Stimulated activated CD4-positive, alpha-beta T cell treated with anti-CD3 and anti-CD28 coated beads, TNF-alpha, amount 100 ng/mL, for 24 hours (primary cell): ENCODE measurements around the gene MBD2.
"Not testable (repeated sequence)": the region's sequence is repeated elsewhere in the genome, so short reads cannot be mapped to it uniquely, and the experiment has no call there.

Experiments used
- DNase-seq, 3 experiments: peaks; one replicate each; pipeline ENCODE4 v3.0.0-alpha.2; 2020; ENCODE audit warnings: low read depth in 3 of 3

The MBD2 gene

GRCh38 chr18:54238173-54238936, 13.9 kb upstream of the MBD2 start:
- no peak for DNase-seq

DNA sequence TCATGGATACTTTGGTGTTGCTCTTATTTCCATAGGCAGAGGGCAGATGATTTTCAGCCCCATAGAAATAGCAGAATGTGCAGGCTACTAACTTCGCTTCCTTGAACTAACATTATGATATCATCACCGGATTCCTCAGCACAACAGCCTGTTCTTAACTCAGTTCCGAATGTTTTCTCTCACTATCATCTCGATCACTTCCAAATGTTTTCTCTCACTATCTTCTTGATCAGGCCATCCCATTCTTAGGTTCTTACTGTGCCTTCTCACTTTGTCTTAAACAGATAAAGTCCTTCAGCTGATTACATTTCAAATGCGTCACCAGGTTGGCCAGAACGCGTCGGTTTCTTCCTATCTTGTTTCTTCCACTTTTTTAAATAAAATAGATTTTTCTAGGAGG, 11.4 kb upstream of the MBD2 start:
- no peak for DNase-seq

GRCh38 chr18:54233747-54234146, 9.3 kb upstream of the MBD2 start:
- no peak for DNase-seq

DNA sequence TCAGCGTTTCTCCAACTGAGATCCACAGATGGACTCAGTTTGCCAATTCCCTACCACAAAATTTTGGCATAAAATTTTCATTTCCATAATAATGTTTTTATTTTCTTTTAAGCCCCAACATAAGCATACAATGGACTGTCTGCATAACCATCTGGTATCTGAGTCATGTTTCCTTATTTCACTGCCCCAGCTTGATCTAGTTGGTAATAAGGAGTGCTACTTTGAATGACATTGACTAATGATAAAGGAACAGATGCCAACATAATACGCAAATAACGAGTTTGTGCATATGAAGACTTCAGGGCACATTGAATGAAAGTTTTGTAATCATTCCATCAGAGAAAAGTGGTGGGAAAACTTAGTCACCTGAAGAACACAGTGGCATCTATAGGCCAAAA, 8.8 kb upstream of the MBD2 start:
- DNase-seq, result no peak

GRCh38 chr18:54232485-54233227, 8.2 kb upstream of the MBD2 start:
- no peak for DNase-seq

- DNase-seq, result peak in 1 of 3 experiments; percentile 18
Measured at GRCh38 chr18:54229421-54230059, 5.1 kb upstream of the MBD2 start.

DNA sequence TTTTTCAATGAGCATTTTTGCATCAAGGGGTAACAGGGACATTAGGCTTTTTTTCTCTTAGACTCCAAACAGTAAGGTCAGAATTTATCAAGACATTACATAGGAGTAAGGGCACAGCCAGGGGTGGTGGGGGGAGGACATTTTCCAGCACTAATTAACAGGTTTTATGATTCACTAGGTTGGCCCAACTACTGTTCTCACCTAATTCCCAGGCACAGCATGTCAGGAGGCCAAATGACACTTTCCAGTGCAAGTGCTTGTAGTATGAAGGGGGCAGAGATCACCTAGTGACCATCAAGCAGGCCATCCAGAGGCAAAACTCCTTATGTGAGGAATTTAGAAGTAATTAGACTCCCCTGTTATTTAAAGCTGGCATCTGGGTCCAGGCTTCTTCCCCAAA, 3.9 kb upstream of the MBD2 start:
- DNase-seq, result no peak

DNA sequence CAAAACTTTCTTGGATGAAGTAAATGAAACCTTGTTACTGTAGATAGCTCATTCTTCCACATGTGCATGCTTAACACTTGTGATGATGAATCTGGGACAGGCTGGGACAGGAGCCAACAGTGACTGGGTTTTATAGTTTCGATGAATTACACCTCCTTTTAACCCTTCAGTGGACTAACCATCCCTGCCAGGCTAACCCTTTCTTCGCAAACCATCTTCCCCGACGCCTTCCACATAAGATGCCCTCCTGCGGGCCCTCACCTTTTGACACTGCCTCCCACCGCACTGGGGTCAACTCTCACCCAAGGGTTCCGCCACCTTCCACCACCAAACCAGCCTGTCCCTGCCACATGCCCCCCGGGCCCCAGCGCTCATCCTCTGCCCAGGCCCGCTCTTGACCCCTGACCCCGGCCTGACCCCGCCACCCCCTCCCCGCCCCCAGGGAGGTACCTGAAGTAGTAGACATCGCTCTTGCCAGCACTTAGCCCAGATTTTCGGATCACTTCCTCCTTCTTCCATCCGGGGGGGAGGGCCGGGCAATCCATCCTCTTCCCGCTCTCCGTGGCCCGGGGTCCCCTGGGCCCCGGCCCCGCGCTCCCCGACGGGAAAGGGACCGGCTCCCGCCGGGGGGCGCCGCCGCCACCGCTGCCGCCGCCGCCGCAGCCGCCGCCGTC, 764 bp downstream of the MBD2 start:
- DNase-seq, result peak in 2 of 3 experiments; percentile 53 to 58

DNA sequence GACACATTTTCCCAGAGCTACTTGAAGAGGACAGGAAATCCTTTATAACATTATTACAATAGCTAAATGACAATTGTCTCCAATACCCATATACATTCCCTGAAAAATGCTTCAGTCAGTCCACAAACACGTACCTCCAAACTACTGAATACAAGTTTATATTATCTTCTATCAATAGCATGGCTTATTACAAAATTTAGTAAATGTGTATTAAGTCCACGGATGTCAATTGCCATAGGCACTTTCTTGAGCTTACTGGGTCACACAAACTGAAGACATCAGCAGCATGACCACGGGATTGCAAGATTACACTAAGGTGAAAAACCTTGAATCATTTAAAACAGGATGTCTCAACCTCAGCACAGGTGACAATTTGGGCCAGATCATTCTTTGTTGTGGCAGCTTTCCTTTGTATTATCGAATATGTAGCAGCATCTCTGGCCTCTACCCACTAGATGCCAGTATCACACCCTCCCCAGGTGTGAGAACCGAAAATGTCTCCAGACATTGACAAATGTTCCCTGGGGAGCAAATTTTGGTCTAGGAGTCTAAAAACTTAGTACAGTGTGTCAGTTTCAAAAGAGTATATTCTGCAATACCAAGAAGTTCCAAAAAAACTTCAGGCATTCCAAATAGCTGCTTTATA, 1.4 kb downstream of the MBD2 start:
- peak in 1 of 3 experiments; percentile 28 for DNase-seq

DNA sequence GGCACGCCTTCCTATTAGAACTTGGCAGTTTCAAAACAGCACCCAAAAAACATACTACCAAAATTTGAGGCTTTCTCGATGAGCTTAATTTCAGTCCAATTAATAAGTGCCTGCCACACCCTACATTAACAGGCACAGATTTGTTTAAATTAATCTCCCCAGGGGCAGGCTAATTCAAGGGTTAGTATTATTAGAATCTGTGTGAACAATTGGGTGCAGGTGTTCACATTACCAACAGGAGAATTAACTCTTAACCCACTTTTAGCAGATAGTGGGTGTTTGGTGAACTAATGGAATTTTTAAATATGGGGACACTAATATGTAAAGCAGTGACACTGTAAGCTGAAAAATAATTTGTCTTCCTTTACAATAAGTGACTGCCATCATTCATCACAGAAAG, 4.1 kb downstream of the MBD2 start:
- no peak for DNase-seq

GRCh38 chr18:54218803-54219202, 5.7 kb downstream of the MBD2 start:
- DNase-seq, result not testable (repeated sequence)

GRCh38 chr18:54218299-54218698, 6.2 kb downstream of the MBD2 start:
- DNase-seq, result no peak

- DNase-seq, result no peak
Measured at GRCh38 chr18:54217624-54218023, 6.8 kb downstream of the MBD2 start.

GRCh38 chr18:54215069-54215468, 9.4 kb downstream of the MBD2 start:
- no peak for DNase-seq

DNA sequence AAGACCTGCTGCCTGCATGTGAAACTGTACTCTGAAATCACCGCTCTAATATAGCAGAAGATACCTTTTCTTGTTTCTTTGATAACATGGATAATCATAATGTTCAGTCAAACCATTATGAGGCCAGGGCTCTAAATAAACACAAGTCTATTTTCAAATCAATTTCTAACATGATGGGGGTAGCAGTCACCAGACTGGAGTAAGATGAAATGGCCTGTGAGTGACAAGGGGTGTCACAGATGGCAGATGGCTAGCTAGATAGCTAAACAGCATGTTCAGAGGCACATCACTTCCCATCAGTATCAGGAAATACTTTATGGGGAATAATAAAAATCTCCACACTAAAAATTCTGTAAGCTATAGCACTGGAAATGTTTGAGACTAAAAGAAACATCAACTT, 14.0 kb downstream of the MBD2 start:
- DNase-seq, result no peak

DNA sequence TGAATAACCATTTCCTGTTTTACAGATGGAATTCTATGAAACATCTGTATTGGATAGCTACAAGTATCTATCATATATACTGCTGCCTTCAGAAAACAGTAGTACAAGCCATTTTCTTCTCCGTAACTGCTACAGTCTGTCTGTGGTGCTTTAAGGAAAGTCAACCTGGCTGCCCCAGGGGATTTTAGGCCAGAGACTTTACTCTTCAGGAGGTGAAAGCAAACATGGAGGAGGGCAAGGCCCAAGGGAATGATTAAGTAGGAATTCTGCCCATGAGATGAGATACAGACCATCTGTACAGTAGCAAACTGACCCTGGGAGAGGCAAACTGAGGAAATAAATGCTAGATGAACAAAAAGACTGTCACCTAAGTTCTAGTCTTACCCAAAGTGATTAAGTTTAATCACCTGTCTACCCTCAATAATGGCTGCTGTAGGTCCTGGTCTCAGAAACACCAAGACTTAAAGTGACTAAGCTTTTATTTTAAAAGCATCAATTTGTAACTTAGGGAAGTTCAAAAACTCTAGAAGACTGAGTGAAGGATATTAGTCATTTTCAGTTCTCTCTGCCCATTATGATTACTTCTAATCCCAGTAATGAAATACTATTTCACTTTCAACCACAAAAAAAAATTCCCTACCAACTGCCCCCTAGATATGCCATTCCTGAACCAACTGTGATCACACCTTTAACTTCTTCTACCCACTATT, 14.8 kb downstream of the MBD2 start:
- DNase-seq, result no peak

DNA sequence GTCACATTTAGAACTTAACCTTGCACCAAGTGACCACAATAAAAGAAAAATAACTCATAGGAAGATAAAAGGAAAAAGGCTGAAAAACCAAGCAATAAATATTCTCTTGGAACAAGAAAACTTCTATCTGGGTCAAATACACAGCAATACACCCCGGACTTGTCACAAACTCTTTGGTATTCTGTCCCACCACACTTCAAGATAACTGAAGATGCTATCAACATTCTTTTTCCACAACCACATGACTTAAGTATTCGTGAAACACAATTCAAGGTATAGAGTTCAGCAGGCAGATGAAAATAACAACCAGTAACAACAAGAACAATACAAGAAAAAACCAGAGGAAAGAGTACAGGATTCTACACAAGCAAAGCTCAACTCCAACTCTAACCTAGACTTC, 18.0 kb downstream of the MBD2 start:
- no peak for DNase-seq

GRCh38 chr18:54205959-54206358, 18.5 kb downstream of the MBD2 start:
- no peak for DNase-seq

GRCh38 chr18:54205448-54205847, 19.0 kb downstream of the MBD2 start:
- not testable (repeated sequence) for DNase-seq

- no peak for DNase-seq
Measured at GRCh38 chr18:54204883-54205282, 19.6 kb downstream of the MBD2 start.

- DNase-seq, result no peak
Measured at GRCh38 chr18:54203914-54204313, 20.6 kb downstream of the MBD2 start.
